Medulla oblongata (tissue), 1 donor: ENCODE results near the gene BLACAT1.

Experiments
- DNase-seq: peaks from one replicate; pipeline ENCODE4 v3.0.0-alpha.2; 2015; ENCODE audit errors: extremely low spot score

Gene BLACAT1

GRCh38 chr1:205455581-205456382, at the start of gene BLACAT1:
Gene BLACAT1, minus strand, starts transcription at chr1:205456045.
- no peak for DNase-seq

- DNase-seq, result no peak
Measured at GRCh38 chr1:205505076-205505729, 49.4 kb upstream of the BLACAT1 start.

GRCh38 chr1:205504311-205505075, 48.6 kb upstream of the BLACAT1 start, which contains the start of gene CDK18:
Gene CDK18, plus strand, starts transcription at chr1:205504669. Its CDS starts 18,499 bp downstream, at chr1:205523168.
- DNase-seq, result peak; percentile 95

GRCh38 chr1:205502992-205503391, 47.1 kb upstream of the BLACAT1 start:
- DNase-seq, result no peak

GRCh38 chr1:205502111-205502810, 46.4 kb upstream of the BLACAT1 start:
- DNase-seq, result peak; percentile 2

- peak; percentile 17 for DNase-seq
Measured at GRCh38 chr1:205500240-205501233, 44.7 kb upstream of the BLACAT1 start.

GRCh38 chr1:205499789-205500188, 43.9 kb upstream of the BLACAT1 start:
- no peak for DNase-seq

- peak; percentile 5 for DNase-seq
Measured at GRCh38 chr1:205497351-205497750, 41.5 kb upstream of the BLACAT1 start.

GRCh38 chr1:205496661-205497060, 40.8 kb upstream of the BLACAT1 start:
- DNase-seq, result no peak

- DNase-seq, result peak; percentile 34
Measured at GRCh38 chr1:205495237-205495823, 39.5 kb upstream of the BLACAT1 start.

GRCh38 chr1:205494115-205494514, 38.3 kb upstream of the BLACAT1 start:
- peak; percentile 66 for DNase-seq

GRCh38 chr1:205493241-205494085, 37.6 kb upstream of the BLACAT1 start:
- DNase-seq, result peak; percentile 56

GRCh38 chr1:205492774-205493173, 36.9 kb upstream of the BLACAT1 start:
- DNase-seq, result no peak

- no peak for DNase-seq
Measured at GRCh38 chr1:205492201-205492667, 36.4 kb upstream of the BLACAT1 start.

- DNase-seq, result no peak
Measured at GRCh38 chr1:205491794-205492193, 35.9 kb upstream of the BLACAT1 start.

GRCh38 chr1:205488074-205488723, 32.4 kb upstream of the BLACAT1 start:
- DNase-seq, result peak; percentile 87

GRCh38 chr1:205486258-205486657, 30.4 kb upstream of the BLACAT1 start:
- DNase-seq, result no peak
